ENCODE results near the gene ABCA1. TPM values are rescaled to one million over a fixed set of nuclear protein-coding genes. Genes with fewer than 3 reads are reported as not detected.

The ABCA1 gene
- total and polyA plus RNA-seq, 12 donors = 1.3 to 35.0 (median 11.3) TPM

DNA sequence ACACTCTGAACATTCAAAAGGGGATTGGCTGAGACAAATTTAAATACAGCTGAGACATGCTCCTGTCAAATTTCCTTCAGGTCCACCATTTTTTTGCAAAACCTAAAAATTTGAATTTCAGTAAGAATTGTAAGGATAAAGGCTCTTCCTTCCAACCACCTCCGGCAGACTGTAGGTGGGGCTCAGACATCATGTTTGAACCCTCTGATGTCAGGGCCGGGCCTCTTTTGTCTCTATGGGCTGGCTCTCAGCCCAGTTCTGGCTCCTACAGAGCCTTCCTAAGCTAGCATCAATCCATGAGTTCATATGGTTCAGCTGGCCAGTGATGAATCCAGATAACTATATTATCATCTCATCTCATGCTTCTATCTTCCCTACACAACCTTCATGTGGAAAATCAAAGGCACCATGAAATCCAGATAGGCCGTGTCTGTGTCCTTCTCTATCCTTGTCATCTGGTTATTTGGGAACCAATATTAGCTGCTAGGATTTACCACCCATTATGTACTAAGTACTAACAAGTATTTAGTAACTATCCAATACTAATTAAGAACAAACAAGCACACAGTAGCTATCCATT is 119.8 kb downstream of the ABCA1 start:
- DNase-seq = peak in 1 of 2 donors; percentile 30
- peak in 6 of 8 donors; percentile 54 to 74 (median 66) for ATAC-seq
- Histone ChIP-seq H3K9me3 (no peaks in the 10 kb centered on the region), H3K4me1 (peaks cover 0 to 13% (median 0%) of the 10 kb centered on the region in 9 donors), H3K36me3 (peaks cover 0 to 100% (median 58%) of the 10 kb centered on the region in 9 donors), H3K27me3 (no peaks in the 10 kb centered on the region), H3K27ac (no peak overlapping the region), H3K4me3 (no peak overlapping the region)
- intact Hi-C loops (cut with DNase I) = loop anchor here in 3 of 10 donors (10.0 kb wide), 2 partner anchors 347 to 607 kb away; no protein-coding TSS in a partner anchor
- TF ChIP-seq, protein P1, sequence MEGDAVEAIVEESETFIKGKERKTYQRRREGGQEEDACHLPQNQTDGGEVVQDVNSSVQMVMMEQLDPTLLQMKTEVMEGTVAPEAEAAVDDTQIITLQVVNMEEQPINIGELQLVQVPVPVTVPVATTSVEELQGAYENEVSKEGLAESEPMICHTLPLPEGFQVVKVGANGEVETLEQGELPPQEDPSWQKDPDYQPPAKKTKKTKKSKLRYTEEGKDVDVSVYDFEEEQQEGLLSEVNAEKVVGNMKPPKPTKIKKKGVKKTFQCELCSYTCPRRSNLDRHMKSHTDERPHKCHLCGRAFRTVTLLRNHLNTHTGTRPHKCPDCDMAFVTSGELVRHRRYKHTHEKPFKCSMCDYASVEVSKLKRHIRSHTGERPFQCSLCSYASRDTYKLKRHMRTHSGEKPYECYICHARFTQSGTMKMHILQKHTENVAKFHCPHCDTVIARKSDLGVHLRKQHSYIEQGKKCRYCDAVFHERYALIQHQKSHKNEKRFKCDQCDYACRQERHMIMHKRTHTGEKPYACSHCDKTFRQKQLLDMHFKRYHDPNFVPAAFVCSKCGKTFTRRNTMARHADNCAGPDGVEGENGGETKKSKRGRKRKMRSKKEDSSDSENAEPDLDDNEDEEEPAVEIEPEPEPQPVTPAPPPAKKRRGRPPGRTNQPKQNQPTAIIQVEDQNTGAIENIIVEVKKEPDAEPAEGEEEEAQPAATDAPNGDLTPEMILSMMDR (IDR thresholded peaks at IDR 0.05) = peak in 7 of 9 donors; percentile 29 to 58 (median 48)
- 45 to 54% methylated on average over 3 of the region's 3 CpGs for WGBS, 2 donors

DNA sequence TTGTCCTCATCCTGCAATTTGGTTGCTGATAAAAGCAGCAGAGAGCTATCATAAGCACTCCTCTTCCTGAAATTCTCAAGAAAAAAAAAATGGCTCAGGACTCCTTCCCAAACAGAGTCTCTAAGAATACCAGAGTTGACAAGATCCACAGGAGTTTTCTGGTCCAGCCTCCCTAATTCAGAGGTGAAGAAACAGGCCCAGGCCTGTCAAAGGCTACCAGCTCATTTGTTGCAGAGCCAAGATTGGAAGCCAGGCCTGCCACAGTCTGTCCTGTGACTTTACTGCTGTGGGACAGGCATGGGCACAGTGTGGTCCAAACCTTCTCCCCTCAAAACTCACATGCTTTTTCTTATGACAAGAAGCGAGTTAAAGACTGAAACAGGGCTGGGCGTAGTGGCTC is 122.5 kb downstream of the ABCA1 start:
- H3K27me3 ChIP-seq = no peaks in the 10 kb centered on the region
- TF ChIP-seq, protein P1 (IDR thresholded peaks at IDR 0.05) = no peak
- ATAC-seq = no peak

DNA sequence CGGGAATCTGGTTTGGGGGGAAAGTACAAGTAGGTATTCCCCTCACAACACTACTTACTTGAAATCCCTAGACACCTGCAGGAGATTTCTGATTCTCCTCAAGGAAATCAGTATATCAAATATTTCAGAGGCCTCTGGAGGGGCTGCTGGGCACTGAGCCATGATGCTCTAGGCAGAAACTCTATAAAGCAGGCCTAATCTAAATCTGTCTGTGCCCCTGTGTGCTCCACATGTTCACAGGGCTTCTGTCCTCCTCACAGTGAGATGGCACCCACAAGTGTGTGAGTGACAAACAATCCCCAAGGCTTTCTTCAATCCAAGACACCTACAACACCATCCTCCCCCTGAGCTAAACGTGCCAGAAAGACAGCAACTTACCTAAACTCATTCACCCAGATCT is 125.0 kb downstream of the ABCA1 start:
- H3K4me1 ChIP-seq = peaks cover 0 to 11% (median 0%) of the 10 kb centered on the region in 9 donors
- no peak overlapping the region for H3K4me3 ChIP-seq
- intact Hi-C loops (cut with DNase I) = loop anchor here in 3 of 10 donors (10.0 kb wide), 2 partner anchors 352 to 612 kb away; no protein-coding TSS in a partner anchor
- H3K27me3 ChIP-seq = no peaks in the 10 kb centered on the region
- TF ChIP-seq, protein P1 (IDR thresholded peaks at IDR 0.05) = no peak
- 75 to 78% methylated on average over 2 of the region's 2 CpGs for WGBS, 2 donors
- DNase-seq = no peak
- H3K9me3 ChIP-seq = no peaks in the 10 kb centered on the region
- H3K36me3 ChIP-seq = peaks cover 0 to 99% (median 56%) of the 10 kb centered on the region in 9 donors
- ATAC-seq = no peak
- H3K27ac ChIP-seq = peak overlapping the region in 2 of 10 donors; percentile 7 to 38

More for the DNA sequence above, 122.5 kb downstream of the ABCA1 start:
- H3K27ac ChIP-seq = no peak overlapping the region
- H3K4me1 ChIP-seq = peaks cover 0 to 11% (median 0%) of the 10 kb centered on the region in 9 donors
- intact Hi-C loops (cut with DNase I) = loop anchor here in 3 of 10 donors (10.0 kb wide), 2 partner anchors 349 to 609 kb away; no protein-coding TSS in a partner anchor
- DNase-seq = no peak
- H3K36me3 ChIP-seq = peaks cover 0 to 100% (median 54%) of the 10 kb centered on the region in 9 donors
- H3K9me3 ChIP-seq = no peaks in the 10 kb centered on the region
- H3K4me3 ChIP-seq = no peak overlapping the region
- 98 to 99% methylated on average over 2 of the region's 2 CpGs for WGBS, 2 donors

DNA sequence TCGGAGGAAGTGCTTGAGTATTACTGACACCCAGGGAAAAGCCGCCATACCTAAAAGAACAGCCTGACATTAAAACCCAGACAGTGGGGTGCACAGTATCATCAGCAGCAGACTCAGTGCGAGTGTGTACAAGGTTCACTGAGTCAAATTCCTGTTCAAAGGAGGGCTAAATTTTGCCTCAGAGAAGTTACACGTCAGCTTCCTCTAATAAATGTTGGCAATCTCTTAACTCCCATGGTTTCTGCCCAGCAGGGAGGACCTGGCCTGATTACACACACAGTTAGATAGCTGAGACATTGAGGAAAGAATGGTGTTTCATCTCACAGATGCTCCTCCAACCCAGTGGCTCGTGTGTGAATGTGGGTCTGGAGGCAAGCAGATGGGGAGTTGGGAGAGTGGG is 125.8 kb downstream of the ABCA1 start:
- no peaks in the 10 kb centered on the region for H3K27me3 ChIP-seq
- H3K27ac ChIP-seq = peak overlapping the region in 4 of 10 donors; percentile 3 to 38 (median 18)
- TF ChIP-seq, protein P1 (IDR thresholded peaks at IDR 0.05) = no peak
- intact Hi-C loops (cut with DNase I) = loop anchor here in 3 of 10 donors (10.0 kb wide), 2 partner anchors 353 to 613 kb away; no protein-coding TSS in a partner anchor
- peak in 6 of 8 donors; percentile 41 to 74 (median 58) for ATAC-seq
- peaks cover 0 to 11% (median 2%) of the 10 kb centered on the region in 9 donors for H3K4me1 ChIP-seq
- H3K36me3 ChIP-seq = peaks cover 0 to 99% (median 53%) of the 10 kb centered on the region in 9 donors
- 84 to 89% methylated on average over 5 of the region's 5 CpGs for WGBS, 2 donors
- H3K9me3 ChIP-seq = no peaks in the 10 kb centered on the region
- no peak overlapping the region for H3K4me3 ChIP-seq
- DNase-seq = no peak
